ENCODE results near the gene ACP3.

Gene ACP3

DNA sequence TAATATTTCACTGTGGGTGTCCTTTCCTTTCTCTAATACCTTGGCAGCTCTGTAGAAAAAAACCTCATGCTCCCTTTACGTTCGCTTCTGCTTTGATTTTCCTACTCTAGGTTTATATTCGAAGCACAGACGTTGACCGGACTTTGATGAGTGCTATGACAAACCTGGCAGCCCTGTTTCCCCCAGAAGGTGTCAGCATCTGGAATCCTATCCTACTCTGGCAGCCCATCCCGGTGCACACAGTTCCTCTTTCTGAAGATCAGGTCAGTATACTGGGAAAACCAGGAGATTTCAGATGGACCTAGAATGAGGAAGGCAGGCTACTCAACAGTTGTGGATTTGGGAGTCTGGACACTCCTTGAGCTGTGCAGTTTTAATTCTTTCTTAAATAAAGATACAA lies 14.9 kb downstream of the ACP3 start:
- DNase-seq (ENCODE audit: low read depth), result no peak
- TF ChIP-seq, protein P1, sequence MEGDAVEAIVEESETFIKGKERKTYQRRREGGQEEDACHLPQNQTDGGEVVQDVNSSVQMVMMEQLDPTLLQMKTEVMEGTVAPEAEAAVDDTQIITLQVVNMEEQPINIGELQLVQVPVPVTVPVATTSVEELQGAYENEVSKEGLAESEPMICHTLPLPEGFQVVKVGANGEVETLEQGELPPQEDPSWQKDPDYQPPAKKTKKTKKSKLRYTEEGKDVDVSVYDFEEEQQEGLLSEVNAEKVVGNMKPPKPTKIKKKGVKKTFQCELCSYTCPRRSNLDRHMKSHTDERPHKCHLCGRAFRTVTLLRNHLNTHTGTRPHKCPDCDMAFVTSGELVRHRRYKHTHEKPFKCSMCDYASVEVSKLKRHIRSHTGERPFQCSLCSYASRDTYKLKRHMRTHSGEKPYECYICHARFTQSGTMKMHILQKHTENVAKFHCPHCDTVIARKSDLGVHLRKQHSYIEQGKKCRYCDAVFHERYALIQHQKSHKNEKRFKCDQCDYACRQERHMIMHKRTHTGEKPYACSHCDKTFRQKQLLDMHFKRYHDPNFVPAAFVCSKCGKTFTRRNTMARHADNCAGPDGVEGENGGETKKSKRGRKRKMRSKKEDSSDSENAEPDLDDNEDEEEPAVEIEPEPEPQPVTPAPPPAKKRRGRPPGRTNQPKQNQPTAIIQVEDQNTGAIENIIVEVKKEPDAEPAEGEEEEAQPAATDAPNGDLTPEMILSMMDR (conservative IDR thresholded peaks at IDR 0.05; ENCODE audit: control insufficient read depth, insufficient read depth, low read depth, low read length), result no peak
- H3K4me3 ChIP-seq (ENCODE audit: control insufficient read depth, low read depth, low read length), result no peak overlapping the region

DNA sequence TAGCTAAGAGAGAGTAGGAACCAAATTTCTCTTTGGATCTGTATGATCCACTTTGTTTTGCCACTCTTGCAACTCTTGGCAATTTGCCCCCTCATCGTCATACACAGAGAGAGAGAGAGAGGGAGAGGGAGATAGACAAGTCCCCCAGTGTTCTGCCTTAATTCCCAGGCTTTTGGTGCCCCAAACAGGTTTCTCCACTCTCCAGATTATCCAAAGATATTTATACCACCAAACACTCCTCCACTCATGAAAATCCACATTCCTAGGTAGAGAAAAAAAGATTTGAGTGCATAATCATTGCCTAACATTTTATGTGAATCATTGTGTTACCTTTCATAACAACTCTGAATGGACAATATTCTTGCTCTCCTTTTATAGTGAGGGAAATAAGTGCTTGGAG lies 15.3 kb downstream of the ACP3 start:
- TF ChIP-seq, protein P1 (conservative IDR thresholded peaks at IDR 0.05; ENCODE audit: control insufficient read depth, insufficient read depth, low read depth, low read length), result no peak
- H3K4me3 ChIP-seq (ENCODE audit: control insufficient read depth, low read depth, low read length), result no peak overlapping the region
- no peak for DNase-seq (ENCODE audit: low read depth)

DNA sequence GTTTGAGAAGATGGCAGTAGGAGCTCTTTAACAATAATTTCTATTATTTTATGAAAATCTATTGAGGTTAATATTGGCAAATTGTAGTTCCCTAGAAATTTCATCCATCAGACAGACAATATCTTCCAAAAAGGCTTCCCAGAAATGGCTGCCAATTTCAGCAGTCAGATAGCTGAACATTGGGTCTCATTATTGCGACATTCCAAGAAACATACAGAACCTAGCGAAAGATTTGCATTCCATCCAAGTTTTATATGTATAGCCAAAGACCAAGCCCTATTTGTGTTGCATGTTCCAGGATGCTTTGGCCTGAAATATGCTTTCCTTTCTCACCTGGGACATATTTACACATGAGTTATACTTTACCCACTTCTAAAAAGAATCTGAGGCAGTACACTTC lies 24.5 kb downstream of the ACP3 start:
- TF ChIP-seq, protein P1 (conservative IDR thresholded peaks at IDR 0.05; ENCODE audit: control insufficient read depth, insufficient read depth, low read depth, low read length), result no peak
- H3K4me3 ChIP-seq (ENCODE audit: control insufficient read depth, low read depth, low read length), result no peak overlapping the region
- DNase-seq (ENCODE audit: low read depth), result no peak

DNA sequence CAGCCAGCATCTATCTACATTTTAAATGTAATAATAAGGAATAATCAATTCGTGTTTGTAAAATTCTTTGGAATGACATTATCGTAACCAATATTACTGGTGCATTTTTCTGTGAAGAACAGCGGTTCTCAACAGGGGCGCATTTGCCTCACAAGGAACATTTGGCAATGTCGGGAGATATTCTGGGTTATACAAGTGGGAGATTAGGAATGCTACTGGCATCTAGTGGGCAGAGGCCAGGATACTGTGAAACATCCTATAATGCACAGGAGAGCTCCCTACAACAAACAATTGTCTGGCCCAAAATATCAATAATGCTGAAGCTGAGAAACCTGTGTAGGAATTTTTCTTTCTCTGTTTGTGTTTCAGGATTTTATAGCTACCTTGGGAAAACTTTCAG lies 25.0 kb downstream of the ACP3 start:
- peak; percentile 41 for DNase-seq (ENCODE audit: low read depth)
- TF ChIP-seq, protein P1 (conservative IDR thresholded peaks at IDR 0.05; ENCODE audit: control insufficient read depth, insufficient read depth, low read depth, low read length), result peak; percentile 30
- H3K4me3 ChIP-seq (ENCODE audit: control insufficient read depth, low read depth, low read length), result no peak overlapping the region

DNA sequence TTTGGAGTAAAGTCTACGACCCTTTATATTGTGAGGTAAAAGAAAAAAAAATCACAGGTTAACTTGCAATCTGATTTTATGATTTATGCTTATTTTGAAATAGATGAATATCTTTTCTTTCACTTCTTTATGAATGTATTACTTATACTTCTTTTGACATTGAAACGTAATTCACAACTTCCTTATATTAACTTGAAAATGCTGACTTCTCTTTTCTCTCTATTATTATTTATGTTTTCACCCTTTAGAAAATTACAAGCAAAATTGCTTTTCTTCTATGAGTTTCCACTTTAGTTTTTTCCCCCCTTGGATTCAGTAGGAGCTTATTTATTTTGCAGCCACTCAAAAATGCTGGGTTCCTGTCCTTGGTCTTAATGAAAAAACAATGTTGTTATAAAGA lies 25.4 kb downstream of the ACP3 start:
- H3K4me3 ChIP-seq (ENCODE audit: control insufficient read depth, low read depth, low read length), result no peak overlapping the region
- TF ChIP-seq, protein P1 (conservative IDR thresholded peaks at IDR 0.05; ENCODE audit: control insufficient read depth, insufficient read depth, low read depth, low read length), result no peak
- DNase-seq (ENCODE audit: low read depth), result no peak

DNA sequence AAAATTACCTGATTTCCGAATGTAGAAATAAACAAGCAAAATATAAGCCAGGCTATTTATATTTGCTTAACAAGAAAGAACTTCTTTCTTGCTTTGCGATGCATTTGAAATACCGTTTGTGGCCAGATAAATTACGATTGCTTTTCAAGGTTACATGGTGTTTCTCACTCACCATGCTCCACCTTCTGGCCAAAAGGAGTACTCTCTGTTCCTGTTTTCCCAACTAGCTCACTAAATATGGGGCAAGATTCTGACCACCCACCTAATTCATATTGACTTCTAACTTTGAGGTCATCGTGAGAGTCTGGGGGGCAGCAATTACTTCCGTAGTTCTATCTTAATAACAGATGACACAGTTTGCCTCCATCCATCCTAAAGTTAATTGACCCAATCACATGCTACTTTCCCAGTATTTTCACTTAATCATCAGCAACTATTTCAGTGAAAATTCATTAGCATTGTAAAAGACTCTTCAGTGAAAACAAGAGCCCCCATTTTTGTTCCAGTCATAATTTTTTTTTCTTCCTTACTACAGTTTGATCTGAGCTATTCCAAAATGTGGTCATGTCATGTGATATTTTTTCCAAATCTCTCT lies 25.9 kb downstream of the ACP3 start:
- DNase-seq (ENCODE audit: low read depth), result peak; percentile 75
- no peak overlapping the region for H3K4me3 ChIP-seq (ENCODE audit: control insufficient read depth, low read depth, low read length)
- TF ChIP-seq, protein P1 (conservative IDR thresholded peaks at IDR 0.05; ENCODE audit: control insufficient read depth, insufficient read depth, low read depth, low read length), result peak; percentile 97
